ENCODE data around the gene ABHD11.

GRCh38 chr7:73786588-73786987, 48.0 kb upstream of the ABHD11 start:
- TF ChIP-seq CTCF (conservative IDR thresholded peaks at IDR 0.05 in 1 of 2, IDR thresholded peaks at IDR 0.05 in 1 of 2; ENCODE audit: low read depth in 1 of 2, low read length in 2 of 2) (no peak), EZH2 (IDR thresholded peaks at IDR 0.05; ENCODE audit: low read length, missing control alignments) (no peak)
